ENCODE results near the gene CASP2.

- TF ChIP-seq YY1 (IDR thresholded peaks at IDR 0.05; ENCODE audit: low read depth) (no peak), MXI1 (IDR thresholded peaks at IDR 0.05; ENCODE audit: low read depth, low read length) (no peak)
These were observed 66.8 kb downstream of the CASP2 start for GRCh38 chr7:143354965-143355364.

Measured in SK-N-SH (cell line).